GM12892 (cell line): ENCODE results near the gene RBP3.

Experiments used
- POLR2A ChIP-seq: IDR thresholded peaks from 2 replicates; pipeline ENCODE4 v1.6.1; 2011; ENCODE audit warnings: low read depth, low read length, control low read depth
- POLR2AphosphoS5 ChIP-seq: IDR thresholded peaks from 2 replicates; pipeline ENCODE4 v1.6.1; 2011; ENCODE audit warnings: low read depth, low read length, control low read depth
- TAF1 ChIP-seq: IDR thresholded peaks from 2 replicates; pipeline ENCODE4 v1.6.1; 2011; ENCODE audit warnings: low read depth, mild to moderate bottlenecking, control low read depth, low read length, borderline replicate concordance

GRCh38 chr10:47372726-47373125, 24.6 kb downstream of the RBP3 start:
- no peak for TF ChIP-seq POLR2A
- no peak for TF ChIP-seq TAF1
- no peak for TF ChIP-seq POLR2AphosphoS5
